T-helper 17 cell (primary cell): ENCODE measurements around the gene SNW1. TPM values are rescaled to one million over a fixed set of nuclear protein-coding genes. Genes with fewer than 3 reads are reported as not detected.
"Not testable (repeated sequence)": the region's sequence is repeated elsewhere in the genome, so short reads cannot be mapped to it uniquely, and the experiment has no call there.

ENCODE experiments used
- ATAC-seq: fragments of 150-1000 bp; cut with Tn5 transposase; 2 replicates; pipeline ENCODE4 v1.10.0; 2021; ENCODE audit warnings: mild to moderate bottlenecking, moderate library complexity
- DNase-seq, 3 donors: peaks; one replicate each; pipeline versions ENCODE4 v3.0.0 to v3.0.0-alpha.2; 2020 to 2021
- H3K9me3 ChIP-seq: one replicate; pipeline ENCODE4 v1.7.0; 2013; ENCODE audit warnings: low read length, mild to moderate bottlenecking; ENCODE audit not compliant: control insufficient read depth, poor library complexity, severe bottlenecking
- H3K27ac Mint-ChIP-seq: one replicate; pipeline ENCODE4 v1.8.0; 2022; ENCODE audit warnings: mild to moderate bottlenecking, moderate library complexity, mixed read lengths
- H3K27me3 Mint-ChIP-seq: one replicate; pipeline ENCODE4 v1.8.0; 2022; ENCODE audit warnings: mixed read lengths
- H3K36me3 Mint-ChIP-seq: one replicate; pipeline ENCODE4 v1.8.0; 2022; ENCODE audit warnings: low read depth, mixed read lengths
- H3K4me1 Mint-ChIP-seq: one replicate; pipeline ENCODE4 v1.8.0; 2022; ENCODE audit warnings: mild to moderate bottlenecking, mixed read lengths
- H3K4me3 Mint-ChIP-seq: one replicate; pipeline ENCODE4 v1.8.0; 2022; ENCODE audit warnings: mild to moderate bottlenecking, moderate library complexity, mixed read lengths
- total RNA-seq, 4 donors: library from RNA in 2 of 4; stranded (reverse) in 2 of 4; gene quantifications; one replicate each; pipeline ENCODE4 v1.2.3 and lab custom pipeline; 2022 to 2026

The SNW1 gene
- total RNA-seq (10 to 100 TPM; 90.6 to 92.2 TPM), total RNA-seq (lab: John Stamatoyannopoulos, UW) (96.3 to 180 reads per million in 2 donors)

- Mint-ChIP-seq H3K27me3 (no peaks in the 10 kb centered on the region), H3K4me1 (peaks cover 21% of the 10 kb centered on the region), H3K4me3 (peak within 1 kb of the TSS; percentile 95), H3K36me3 (peaks cover 3% of the 10 kb centered on the region), H3K27ac (peak within 1 kb of the TSS; percentile 99)
- DNase-seq (peak; percentile 83 to 85 (median 85)), ATAC-seq (peak; percentile 91)
- H3K9me3 ChIP-seq, result no peaks in the 10 kb centered on the region
Measured at GRCh38 chr14:77760381-77761204, at the start of gene SNW1. Gene SNW1, minus strand, starts transcription at chr14:77761156. Its CDS starts 29 bp downstream, at chr14:77761127.

- Mint-ChIP-seq H3K27me3 (no peaks in the 10 kb centered on the region), H3K27ac (no peak overlapping the region), H3K4me1 (peaks cover 9% of the 10 kb centered on the region), H3K36me3 (peaks cover 3% of the 10 kb centered on the region), H3K4me3 (no peak overlapping the region)
- no peaks in the 10 kb centered on the region for H3K9me3 ChIP-seq
- no peak for ATAC-seq
- no peak for DNase-seq
Measured at GRCh38 chr14:77809011-77809410, 48.1 kb upstream of the SNW1 start.

GRCh38 chr14:77808250-77808649, 47.3 kb upstream of the SNW1 start:
- ATAC-seq (no peak), DNase-seq (no peak)
- H3K36me3 Mint-ChIP-seq, result peaks cover 3% of the 10 kb centered on the region
- H3K9me3 ChIP-seq, result no peaks in the 10 kb centered on the region
- no peak overlapping the region for H3K4me3 Mint-ChIP-seq
- no peaks in the 10 kb centered on the region for H3K27me3 Mint-ChIP-seq
- H3K4me1 Mint-ChIP-seq, result peaks cover 9% of the 10 kb centered on the region
- no peak overlapping the region for H3K27ac Mint-ChIP-seq

- Mint-ChIP-seq H3K36me3 (peaks cover 3% of the 10 kb centered on the region), H3K27me3 (no peaks in the 10 kb centered on the region), H3K27ac (no peak overlapping the region), H3K4me1 (peaks cover 9% of the 10 kb centered on the region), H3K4me3 (no peak overlapping the region)
- DNase-seq (no peak), ATAC-seq (no peak)
- H3K9me3 ChIP-seq, result no peaks in the 10 kb centered on the region
Measured at GRCh38 chr14:77805706-77806105, 44.8 kb upstream of the SNW1 start.

- DNase-seq, result no peak
- H3K4me3 Mint-ChIP-seq, result no peak overlapping the region
- H3K27ac Mint-ChIP-seq, result no peak overlapping the region
- peaks cover 14% of the 10 kb centered on the region for H3K4me1 Mint-ChIP-seq
- no peak for ATAC-seq
- H3K27me3 Mint-ChIP-seq, result no peaks in the 10 kb centered on the region
- H3K36me3 Mint-ChIP-seq, result peaks cover 3% of the 10 kb centered on the region
- no peaks in the 10 kb centered on the region for H3K9me3 ChIP-seq
Measured at GRCh38 chr14:77804592-77804991, 43.6 kb upstream of the SNW1 start.

- no peaks in the 10 kb centered on the region for H3K9me3 ChIP-seq
- no peaks in the 10 kb centered on the region for H3K27me3 Mint-ChIP-seq
- peak overlapping the region; percentile 87 for H3K4me3 Mint-ChIP-seq
- no peaks in the 10 kb centered on the region for H3K36me3 Mint-ChIP-seq
- peaks cover 7% of the 10 kb centered on the region for H3K4me1 Mint-ChIP-seq
- DNase-seq (no peak), ATAC-seq (no peak)
- H3K27ac Mint-ChIP-seq, result no peak overlapping the region
Measured at GRCh38 chr14:77800814-77801213, 39.9 kb upstream of the SNW1 start.

GRCh38 chr14:77799863-77800730, 39.1 kb upstream of the SNW1 start, which contains the start of gene ADCK1:
Gene ADCK1, plus strand, starts transcription at chr14:77800109. Its CDS starts 18,870 bp downstream, at chr14:77818979.
- peak; percentile 94 for ATAC-seq
- no peaks in the 10 kb centered on the region for H3K9me3 ChIP-seq
- peak; percentile 65 to 73 (median 71) for DNase-seq
- Mint-ChIP-seq H3K4me1 (peaks cover 7% of the 10 kb centered on the region), H3K36me3 (no peaks in the 10 kb centered on the region), H3K27me3 (no peaks in the 10 kb centered on the region), H3K27ac (peak within 1 kb of the TSS; percentile 62), H3K4me3 (peak within 1 kb of the TSS; percentile 87)

GRCh38 chr14:77799456-77799855, 38.5 kb upstream of the SNW1 start:
- DNase-seq, H3K4me1 Mint-ChIP-seq, ATAC-seq, H3K27me3 Mint-ChIP-seq, H3K9me3 ChIP-seq, H3K36me3 Mint-ChIP-seq: not testable (repeated sequence)
- peak overlapping the region; percentile 87 for H3K4me3 Mint-ChIP-seq
- peak overlapping the region; percentile 62 for H3K27ac Mint-ChIP-seq

GRCh38 chr14:77794357-77794756, 33.4 kb upstream of the SNW1 start:
- Mint-ChIP-seq H3K4me1 (no peaks in the 10 kb centered on the region), H3K27me3 (peaks cover 16% of the 10 kb centered on the region), H3K36me3 (peaks cover 2% of the 10 kb centered on the region), H3K27ac (no peak overlapping the region), H3K4me3 (no peak overlapping the region)
- H3K9me3 ChIP-seq, result no peaks in the 10 kb centered on the region
- no peak for ATAC-seq
- DNase-seq, result no peak

- ATAC-seq, H3K4me1 Mint-ChIP-seq, H3K9me3 ChIP-seq, DNase-seq, H3K27ac Mint-ChIP-seq, H3K4me3 Mint-ChIP-seq, H3K36me3 Mint-ChIP-seq: not testable (repeated sequence)
- H3K27me3 Mint-ChIP-seq, result peaks cover 20% of the 10 kb centered on the region
Measured at GRCh38 chr14:77793255-77793654, 32.3 kb upstream of the SNW1 start.

GRCh38 chr14:77791225-77791600, 30.3 kb upstream of the SNW1 start:
- no peak for ATAC-seq
- no peak overlapping the region for H3K4me3 Mint-ChIP-seq
- DNase-seq, result no peak
- H3K36me3 Mint-ChIP-seq, result peaks cover 2% of the 10 kb centered on the region
- H3K27me3 Mint-ChIP-seq, result peaks cover 23% of the 10 kb centered on the region
- H3K27ac Mint-ChIP-seq, result no peak overlapping the region
- no peaks in the 10 kb centered on the region for H3K4me1 Mint-ChIP-seq
- H3K9me3 ChIP-seq, result no peaks in the 10 kb centered on the region

GRCh38 chr14:77790566-77791224, 29.7 kb upstream of the SNW1 start:
- Mint-ChIP-seq H3K36me3 (peaks cover 2% of the 10 kb centered on the region), H3K27me3 (peaks cover 23% of the 10 kb centered on the region), H3K4me1 (no peaks in the 10 kb centered on the region), H3K4me3 (no peak overlapping the region), H3K27ac (no peak overlapping the region)
- DNase-seq, result no peak
- no peak for ATAC-seq
- no peaks in the 10 kb centered on the region for H3K9me3 ChIP-seq

GRCh38 chr14:77786148-77786547, 25.2 kb upstream of the SNW1 start:
- DNase-seq, result no peak
- no peak overlapping the region for H3K27ac Mint-ChIP-seq
- no peak overlapping the region for H3K4me3 Mint-ChIP-seq
- peaks cover 23% of the 10 kb centered on the region for H3K27me3 Mint-ChIP-seq
- H3K9me3 ChIP-seq, result no peaks in the 10 kb centered on the region
- no peak for ATAC-seq
- no peaks in the 10 kb centered on the region for H3K36me3 Mint-ChIP-seq
- H3K4me1 Mint-ChIP-seq, result no peaks in the 10 kb centered on the region
